ENCODE data around the gene NUDT4. TPM values are rescaled to one million over a fixed set of nuclear protein-coding genes. Genes with fewer than 3 reads are reported as not detected.

Gene NUDT4
- total and polyA plus RNA-seq, 10 of the 15 experiments (the other 5 are each of a cell fraction or from before 2014, with no cell fraction given) = 26.6 to 91.6 (median 63.1) TPM

- H3K36me3 ChIP-seq (ENCODE audit: control insufficient read depth in 2 of 2, insufficient read depth in 2 of 2, low read length in 1 of 2) = no peaks in the 10 kb centered on the region
- ChIA-PET CTCF (interaction anchor here (1.2 kb wide), 1 partner anchor 39 kb away, joined by 4 read pairs; no protein-coding TSS in a partner anchor), POLR2A (no interaction called here), RAD21 (ENCODE audit: unreplicated experiment) (no interaction called here), SMC1A (ENCODE audit: uncharacterized antibody, unreplicated experiment) (interaction anchor here (0.5 to 0.9 kb wide), 3 partner anchors 29 to 73 kb away, joined by 3 to 4 read pairs (median 3); no protein-coding TSS in a partner anchor)
- H4K20me1 ChIP-seq (ENCODE audit: control insufficient read depth, insufficient read depth) = no peaks in the 10 kb centered on the region
- intact Hi-C loops (cut with micrococcal nuclease; ENCODE audit: unreplicated experiment) (no loop called here), in situ Hi-C loops (cut with MboI) (no loop called here)
- WGBS (ENCODE audit: insufficient coverage, insufficient replicate concordance, low lambda C conversion rate, missing lambda C conversion rate) = 80% methylated on average over 1 of the region's 1 CpG
- H3K4me3 ChIP-seq = no peak overlapping the region
- no peak overlapping the region for H2AFZ ChIP-seq (ENCODE audit: control insufficient read depth, low read depth, low read length)
- no peak overlapping the region for H3K4me2 ChIP-seq (ENCODE audit: control insufficient read depth, insufficient read depth)
- DNase-seq (ENCODE audit: low read depth, low spot score) = no peak
- no peaks in the 10 kb centered on the region for H3K27me3 ChIP-seq (replicated peaks in 1 of 2; ENCODE audit: control insufficient read depth in 2 of 2, insufficient read depth in 2 of 2, low read length in 1 of 2)
- H3K27ac ChIP-seq (ENCODE audit: control insufficient read depth, insufficient read depth) = no peak overlapping the region
- no peaks in the 10 kb centered on the region for H3K79me2 ChIP-seq (ENCODE audit: control insufficient read depth, insufficient read depth, low read length)
- H3K9ac ChIP-seq (ENCODE audit: control insufficient read depth, insufficient read depth, low read length) = no peak overlapping the region
- no TSS peak for BruUV-seq (replicated peaks)
- FAIRE-seq = no peak
- H3K9me3 ChIP-seq (replicated peaks; ENCODE audit: control insufficient read depth, insufficient read depth, low read length) = no peaks in the 10 kb centered on the region
- no peak for ATAC-seq
- no peaks in the 10 kb centered on the region for H3K4me1 ChIP-seq (ENCODE audit: control insufficient read depth, insufficient read depth, low read length)
- no peak for TF ChIP-seq ZNF592 (IDR thresholded peaks at IDR 0.05)
- no peak for TF ChIP-seq ZSCAN29 (IDR thresholded peaks at IDR 0.05)
- no peak for TF ChIP-seq HCFC1 (IDR thresholded peaks at IDR 0.05; ENCODE audit: low read length)
Measured at GRCh38 chr12:93351726-93352125, 26.0 kb upstream of the NUDT4 start.

Measured in GM12878 (cell line).